Panc1 (cell line): Measurements from ENCODE around the gene TIGD3. TPM values are rescaled to one million over a fixed set of nuclear protein-coding genes. Genes with fewer than 3 reads are reported as not detected.

ENCODE experiments used
- ATAC-seq: fragments of 200-7000 bp; cut with Tn5 transposase; 2 replicates; pipeline ENCODE4 v1.9.1; 2020; ENCODE audit warnings: mild to moderate bottlenecking, moderate library complexity
- BruUV-seq: library from RNA; stranded (reverse); fragments of 400-500 nt; replicated peaks from 2 replicates; lab custom pipeline; 2021; lab: Mats Ljungman, UMichigan
- CTCF ChIA-PET: fragments of 300-600 bp; sonication (Branson Sonifier 250); formaldehyde crosslinking; loops from one replicate; lab custom pipeline; 2022; ENCODE audit warnings: antibody characterized with exemption; lab: Charles Lee
- POLR2A ChIA-PET: fragments of 300-600 bp; sonication (Branson Sonifier 250); formaldehyde crosslinking; loops from one replicate; lab custom pipeline; 2022; ENCODE audit warnings: antibody characterized with exemption; lab: Charles Lee
- DNase-seq: peaks from one replicate; pipeline ENCODE4 v3.0.0-alpha.2; 2010; ENCODE audit warnings: low read depth, low spot score
- H3K27ac ChIP-seq: 2 replicates; pipeline ENCODE4 v1.5.1; 2011; ENCODE audit warnings: mild to moderate bottlenecking, low read length, inconsistent platforms
- H3K27me3 ChIP-seq: fragments of 200-500 bp; sonication (Bioruptor generic); 2 replicates; pipeline ENCODE4 v1.6.0; 2014; ENCODE audit warnings: low read length, inconsistent platforms; ENCODE audit not compliant: control insufficient read depth, insufficient read depth
- H3K36me3 ChIP-seq: fragments of 200-500 bp; sonication (Bioruptor generic); 2 replicates; pipeline ENCODE4 v1.5.1; 2014; ENCODE audit warnings: inconsistent platforms, mild to moderate bottlenecking, low read length, moderate library complexity; ENCODE audit not compliant: control insufficient read depth, insufficient read depth
- H3K4me1 ChIP-seq: 2 replicates; pipeline ENCODE4 v1.5.1; 2011; ENCODE audit warnings: inconsistent platforms, mild to moderate bottlenecking, low read length, moderate library complexity; ENCODE audit not compliant: control insufficient read depth, insufficient read depth
- H3K4me3 ChIP-seq, 2 experiments: 2 replicates each; pipeline ENCODE4 v1.5.1; 2011 to 2012; ENCODE audit warnings: low read depth in 2 of 2, low read length in 2 of 2, mild to moderate bottlenecking in 2 of 2, inconsistent platforms in 1 of 2, moderate library complexity in 1 of 2
- H3K9me3 ChIP-seq: fragments of 200-500 bp; sonication (Bioruptor generic); 2 replicates; pipeline ENCODE4 v1.5.1; 2014; ENCODE audit warnings: low read depth, mild to moderate bottlenecking, inconsistent platforms, low read length, moderate library complexity; ENCODE audit not compliant: control insufficient read depth, insufficient read depth
- CTCF ChIP-seq: fragments of 450-650 bp; IDR thresholded peaks from 2 replicates; pipeline ENCODE4 v1.5.1; 2017; ENCODE audit warnings: mild to moderate bottlenecking
- POLR2AphosphoS5 ChIP-seq: IDR thresholded peaks from 2 replicates; pipeline ENCODE4 v1.6.1; 2012; ENCODE audit warnings: mild to moderate bottlenecking, low read depth, low read length, moderate library complexity
- SIN3A ChIP-seq: IDR thresholded peaks from 2 replicates; pipeline ENCODE4 v1.6.1; 2012; ENCODE audit warnings: low read depth, mild to moderate bottlenecking, low read length, moderate library complexity, borderline replicate concordance; ENCODE audit not compliant: insufficient read depth
- TCF7L2 ChIP-seq: IDR thresholded peaks from 2 replicates; pipeline ENCODE4 v1.6.1; 2011; ENCODE audit warnings: mild to moderate bottlenecking, low read depth, low read length, inconsistent platforms
- in situ Hi-C: cut with HindIII; loops from 2 replicates; pipeline ENCODE4 v1.10.0; 2016; ENCODE audit warnings: low sequenced_read_pairs, low pct_unique_long_range_greater_than_20kb
- intact Hi-C: fragments of 100-400 bp; cut with micrococcal nuclease; formaldehyde crosslinking; loops from one replicate; pipeline ENCODE4 v1.10.0; 2022; ENCODE audit not compliant: unreplicated experiment
- total RNA-seq: library from RNA; stranded (reverse); gene quantifications from one replicate; pipeline ENCODE4 v1.2.1, GENCODE V29; 2021; ENCODE audit not compliant: unreplicated experiment
- TF ChIP-seq, protein P1 (sequence below), 2 experiments: IDR thresholded peaks; 2 replicates each; pipeline ENCODE4 v1.6.1; 2011 to 2012; ENCODE audit warnings: low read depth in 2 of 2, control low read depth in 1 of 2, low read length in 1 of 2, mild to moderate bottlenecking in 1 of 2, moderate library complexity in 1 of 2; ENCODE audit not compliant: insufficient read depth in 1 of 2

The TIGD3 gene
- total RNA-seq, 1 experiment from 2014 or later, result 2.4 TPM

DNA sequence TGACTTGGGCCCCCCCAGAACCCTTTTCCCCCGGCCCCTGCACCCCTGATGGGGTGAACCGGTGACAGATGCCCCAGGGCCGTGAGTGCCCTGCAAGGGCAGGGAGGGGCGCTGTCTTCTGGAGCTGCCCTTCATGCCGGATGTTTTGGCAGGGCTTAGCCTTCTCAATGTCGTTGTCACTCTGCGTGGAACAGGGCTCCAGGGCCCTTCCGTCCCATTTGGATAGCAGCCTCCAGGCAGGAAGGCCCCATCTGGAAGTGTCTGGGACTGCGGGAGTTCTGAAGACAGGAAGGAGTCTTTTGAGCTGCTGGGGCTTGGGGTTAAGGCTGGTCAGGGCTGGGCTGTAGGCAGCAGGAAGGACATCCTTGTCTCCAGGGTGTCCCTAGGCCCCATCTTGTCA lies 36.4 kb downstream of the TIGD3 start:
- DNase-seq, result no peak
- CTCF ChIA-PET, result no interaction called here
- TF ChIP-seq, protein P1, sequence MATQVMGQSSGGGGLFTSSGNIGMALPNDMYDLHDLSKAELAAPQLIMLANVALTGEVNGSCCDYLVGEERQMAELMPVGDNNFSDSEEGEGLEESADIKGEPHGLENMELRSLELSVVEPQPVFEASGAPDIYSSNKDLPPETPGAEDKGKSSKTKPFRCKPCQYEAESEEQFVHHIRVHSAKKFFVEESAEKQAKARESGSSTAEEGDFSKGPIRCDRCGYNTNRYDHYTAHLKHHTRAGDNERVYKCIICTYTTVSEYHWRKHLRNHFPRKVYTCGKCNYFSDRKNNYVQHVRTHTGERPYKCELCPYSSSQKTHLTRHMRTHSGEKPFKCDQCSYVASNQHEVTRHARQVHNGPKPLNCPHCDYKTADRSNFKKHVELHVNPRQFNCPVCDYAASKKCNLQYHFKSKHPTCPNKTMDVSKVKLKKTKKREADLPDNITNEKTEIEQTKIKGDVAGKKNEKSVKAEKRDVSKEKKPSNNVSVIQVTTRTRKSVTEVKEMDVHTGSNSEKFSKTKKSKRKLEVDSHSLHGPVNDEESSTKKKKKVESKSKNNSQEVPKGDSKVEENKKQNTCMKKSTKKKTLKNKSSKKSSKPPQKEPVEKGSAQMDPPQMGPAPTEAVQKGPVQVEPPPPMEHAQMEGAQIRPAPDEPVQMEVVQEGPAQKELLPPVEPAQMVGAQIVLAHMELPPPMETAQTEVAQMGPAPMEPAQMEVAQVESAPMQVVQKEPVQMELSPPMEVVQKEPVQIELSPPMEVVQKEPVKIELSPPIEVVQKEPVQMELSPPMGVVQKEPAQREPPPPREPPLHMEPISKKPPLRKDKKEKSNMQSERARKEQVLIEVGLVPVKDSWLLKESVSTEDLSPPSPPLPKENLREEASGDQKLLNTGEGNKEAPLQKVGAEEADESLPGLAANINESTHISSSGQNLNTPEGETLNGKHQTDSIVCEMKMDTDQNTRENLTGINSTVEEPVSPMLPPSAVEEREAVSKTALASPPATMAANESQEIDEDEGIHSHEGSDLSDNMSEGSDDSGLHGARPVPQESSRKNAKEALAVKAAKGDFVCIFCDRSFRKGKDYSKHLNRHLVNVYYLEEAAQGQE (IDR thresholded peaks at IDR 0.05; ENCODE audit: insufficient read depth in 1 of 2, low read depth in 2 of 2, low read length in 1 of 2), result no peak
- TF ChIP-seq CTCF, result no peak
- TF ChIP-seq TCF7L2, result no peak
- no peak for TF ChIP-seq SIN3A
- no peak for TF ChIP-seq POLR2AphosphoS5
- in situ Hi-C loops, result no loop called here
- H3K27ac ChIP-seq, result peak overlapping the region; percentile 20; the same call in 1 of the 2 replicates
- H3K27me3 ChIP-seq, result no peaks in the 10 kb centered on the region
- POLR2A ChIA-PET, result interaction anchor here (0.5 to 1.0 kb wide), 3 partner anchors 10 to 87 kb away, joined by 3 to 7 read pairs (median 4); no protein-coding TSS in a partner anchor
- intact Hi-C loops, result no loop called here
- no TSS peak for BruUV-seq
- no peaks in the 10 kb centered on the region; the same call in 1 of the 2 replicates for H3K36me3 ChIP-seq
- 0 out of 2 replicates have a peak, but pooled peaks have one; percentile 6 for ATAC-seq
- no peaks in the 10 kb centered on the region for H3K9me3 ChIP-seq
- peaks cover 43% of the 10 kb centered on the region for H3K4me1 ChIP-seq
- no peak overlapping the region for H3K4me3 ChIP-seq

DNA sequence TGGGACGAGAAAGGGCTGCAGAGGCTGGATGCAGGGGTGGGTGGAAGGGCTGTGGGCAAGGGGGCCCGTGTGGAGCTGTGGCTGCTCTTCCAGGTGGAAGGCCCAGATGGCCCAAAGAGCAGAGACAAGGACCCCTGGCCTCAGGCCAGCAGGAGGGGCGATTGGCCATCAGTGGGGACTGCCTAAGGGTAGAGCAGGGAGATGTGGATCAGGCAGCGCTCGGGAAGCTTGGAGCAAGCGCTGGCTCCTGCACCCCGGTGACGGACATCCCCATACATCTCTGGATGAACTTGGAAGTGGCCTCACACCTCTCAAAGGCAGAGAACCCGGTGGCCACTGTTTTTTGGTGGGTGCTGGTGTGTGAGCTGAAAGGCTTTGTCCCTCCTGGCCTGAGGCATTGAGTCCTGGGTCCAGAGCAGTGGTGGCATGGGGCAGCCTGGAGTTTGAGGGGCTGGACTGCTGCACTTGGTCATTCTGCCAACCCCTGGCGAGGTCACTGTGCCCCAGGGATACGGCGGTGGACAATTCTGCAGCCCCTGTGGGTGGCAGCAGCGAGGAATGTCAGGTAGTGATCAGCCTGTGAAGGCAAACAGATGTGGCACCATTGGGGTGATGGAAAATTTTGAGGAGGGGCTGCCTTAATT lies 37.8 kb downstream of the TIGD3 start:
- POLR2A ChIA-PET, result no interaction called here
- Histone ChIP-seq H3K9me3 (no peaks in the 10 kb centered on the region), H3K27ac (no peak overlapping the region), H3K4me1 (peaks cover 38% of the 10 kb centered on the region), H3K36me3 (no peaks in the 10 kb centered on the region), H3K4me3 (no peak overlapping the region), H3K27me3 (no peaks in the 10 kb centered on the region)
- no peak for DNase-seq
- no peak for TF ChIP-seq TCF7L2
- TF ChIP-seq POLR2AphosphoS5, result no peak
- TF ChIP-seq, protein P1 (IDR thresholded peaks at IDR 0.05; ENCODE audit: insufficient read depth in 1 of 2, low read depth in 2 of 2, low read length in 1 of 2), result no peak
- TF ChIP-seq SIN3A, result no peak
- TF ChIP-seq CTCF, result no peak
- CTCF ChIA-PET, result no interaction called here
- intact Hi-C loops, result no loop called here
- no peak for ATAC-seq
- TSS peak; percentile 7 for BruUV-seq
- in situ Hi-C loops, result no loop called here
